ENCODE measurements around the gene ASPM. TPM values are rescaled to one million over a fixed set of nuclear protein-coding genes. Genes with fewer than 3 reads are reported as not detected.

Gene ASPM
- total RNA-seq, 1 experiment from 2014 or later, result 41.9 TPM

DNA sequence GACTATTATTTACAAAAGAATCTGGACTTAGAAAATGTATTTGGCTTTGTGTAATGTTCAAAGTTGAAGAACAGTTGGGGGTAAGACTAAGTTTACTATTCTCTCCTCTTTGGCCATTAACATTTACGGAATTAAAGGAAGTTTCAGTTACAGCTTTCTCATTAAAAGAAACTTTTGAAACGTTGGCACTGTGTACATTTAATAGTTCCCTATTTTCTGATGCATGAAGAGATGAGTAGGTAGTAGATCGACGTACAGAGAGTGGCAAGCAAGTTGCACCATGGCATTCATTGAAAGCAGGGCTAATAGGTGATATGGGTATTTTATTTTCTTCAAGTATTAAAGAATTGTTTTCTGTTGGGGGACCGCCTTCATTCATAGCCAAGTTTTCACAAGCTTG, 3.2 kb downstream of the ASPM start:
- intact Hi-C loops (cut with micrococcal nuclease; ENCODE audit: unreplicated experiment), result no loop called here
- Mint-ChIP-seq H3K9me3 (ENCODE audit: unreplicated experiment) (no peaks in the 10 kb centered on the region), H3K27ac (ENCODE audit: unreplicated experiment) (no peak overlapping the region), H3K36me3 (ENCODE audit: insufficient read depth, unreplicated experiment) (peaks cover 32% of the 10 kb centered on the region), H3K4me1 (ENCODE audit: low read depth, unreplicated experiment) (peaks cover 8% of the 10 kb centered on the region), H3K27me3 (ENCODE audit: insufficient read depth, unreplicated experiment) (no peaks in the 10 kb centered on the region), H3K4me3 (ENCODE audit: unreplicated experiment) (no peak overlapping the region)
- H3K4me3 ChIP-seq (ENCODE audit: low read depth, low read length), result no peak overlapping the region
- DNase-seq, result no peak
- H3K4me1 ChIP-seq, result no peaks in the 10 kb centered on the region
- H3K9me3 ChIP-seq, result no peaks in the 10 kb centered on the region
- BruUV-seq (replicated peaks), result no TSS peak
- no peaks in the 10 kb centered on the region for H3K27me3 ChIP-seq (replicated peaks; ENCODE audit: control insufficient read depth, insufficient read depth, low read length)
- ChIA-PET CTCF (no interaction called here), POLR2A (no interaction called here)
- TF ChIP-seq, protein P1, sequence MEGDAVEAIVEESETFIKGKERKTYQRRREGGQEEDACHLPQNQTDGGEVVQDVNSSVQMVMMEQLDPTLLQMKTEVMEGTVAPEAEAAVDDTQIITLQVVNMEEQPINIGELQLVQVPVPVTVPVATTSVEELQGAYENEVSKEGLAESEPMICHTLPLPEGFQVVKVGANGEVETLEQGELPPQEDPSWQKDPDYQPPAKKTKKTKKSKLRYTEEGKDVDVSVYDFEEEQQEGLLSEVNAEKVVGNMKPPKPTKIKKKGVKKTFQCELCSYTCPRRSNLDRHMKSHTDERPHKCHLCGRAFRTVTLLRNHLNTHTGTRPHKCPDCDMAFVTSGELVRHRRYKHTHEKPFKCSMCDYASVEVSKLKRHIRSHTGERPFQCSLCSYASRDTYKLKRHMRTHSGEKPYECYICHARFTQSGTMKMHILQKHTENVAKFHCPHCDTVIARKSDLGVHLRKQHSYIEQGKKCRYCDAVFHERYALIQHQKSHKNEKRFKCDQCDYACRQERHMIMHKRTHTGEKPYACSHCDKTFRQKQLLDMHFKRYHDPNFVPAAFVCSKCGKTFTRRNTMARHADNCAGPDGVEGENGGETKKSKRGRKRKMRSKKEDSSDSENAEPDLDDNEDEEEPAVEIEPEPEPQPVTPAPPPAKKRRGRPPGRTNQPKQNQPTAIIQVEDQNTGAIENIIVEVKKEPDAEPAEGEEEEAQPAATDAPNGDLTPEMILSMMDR (IDR thresholded peaks at IDR 0.05; ENCODE audit: insufficient read depth in 1 of 2, low read depth in 1 of 2, low read length in 1 of 2, severe bottlenecking in 1 of 2, unreplicated experiment in 1 of 2), result no peak
- H3K36me3 ChIP-seq (ENCODE audit: control insufficient read depth, insufficient read depth, low read length), result no peaks in the 10 kb centered on the region

DNA sequence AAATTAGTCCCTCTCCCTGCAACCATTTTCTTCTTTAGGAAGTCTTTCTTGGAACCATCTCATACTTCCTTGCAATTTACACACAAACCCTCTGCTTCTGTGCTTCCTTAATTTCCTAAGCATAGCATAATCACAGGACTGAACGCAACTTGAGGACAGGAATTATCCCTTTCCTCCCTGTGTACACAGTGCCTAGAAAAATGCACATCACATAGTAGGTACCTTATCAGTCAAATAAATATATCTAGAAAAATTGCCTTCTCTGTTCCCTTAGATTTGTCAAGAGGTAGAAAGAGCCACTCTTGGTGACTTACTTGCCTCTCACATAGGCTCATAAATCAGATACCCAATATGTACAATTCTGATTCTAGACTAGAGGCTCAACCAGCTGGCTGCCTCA, 4.9 kb downstream of the ASPM start:
- no peaks in the 10 kb centered on the region for H3K9me3 Mint-ChIP-seq (ENCODE audit: unreplicated experiment)
- H3K27ac Mint-ChIP-seq (ENCODE audit: unreplicated experiment), result no peak overlapping the region
- Histone ChIP-seq H3K4me3 (ENCODE audit: low read depth, low read length) (no peak overlapping the region), H3K4me1 (no peaks in the 10 kb centered on the region), H3K9me3 (no peaks in the 10 kb centered on the region), H3K36me3 (ENCODE audit: control insufficient read depth, insufficient read depth, low read length) (no peaks in the 10 kb centered on the region), H3K27me3 (replicated peaks; ENCODE audit: control insufficient read depth, insufficient read depth, low read length) (no peaks in the 10 kb centered on the region)
- no peak overlapping the region for H3K4me3 Mint-ChIP-seq (ENCODE audit: unreplicated experiment)
- ChIA-PET CTCF (no interaction called here), POLR2A (no interaction called here)
- no peak for DNase-seq
- TF ChIP-seq, protein P1 (IDR thresholded peaks at IDR 0.05; ENCODE audit: insufficient read depth in 1 of 2, low read depth in 1 of 2, low read length in 1 of 2, severe bottlenecking in 1 of 2, unreplicated experiment in 1 of 2), result no peak
- peaks cover 8% of the 10 kb centered on the region for H3K4me1 Mint-ChIP-seq (ENCODE audit: low read depth, unreplicated experiment)
- BruUV-seq (replicated peaks), result no TSS peak
- H3K27me3 Mint-ChIP-seq (ENCODE audit: insufficient read depth, unreplicated experiment), result no peaks in the 10 kb centered on the region
- intact Hi-C loops (cut with micrococcal nuclease; ENCODE audit: unreplicated experiment), result no loop called here
- H3K36me3 Mint-ChIP-seq (ENCODE audit: insufficient read depth, unreplicated experiment), result peaks cover 28% of the 10 kb centered on the region

DNA sequence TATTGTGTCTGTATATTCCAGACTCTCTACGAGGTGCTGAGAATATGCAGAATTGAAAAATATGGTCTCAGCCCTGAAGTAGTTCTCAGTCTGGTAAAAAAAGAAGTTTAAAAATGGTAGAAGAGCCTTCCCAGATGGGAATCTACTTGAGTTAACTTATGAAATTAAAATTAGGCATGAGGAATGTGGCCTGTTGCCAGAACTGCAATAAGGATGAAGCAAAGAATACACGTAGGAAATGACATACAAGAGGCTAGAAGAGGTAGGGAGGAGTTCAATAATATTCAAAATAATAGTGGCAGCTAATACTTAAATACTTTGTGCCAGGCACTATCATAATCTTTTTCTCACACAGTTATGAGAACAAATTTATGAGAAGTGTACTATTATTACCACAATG, 6.3 kb downstream of the ASPM start:
- Histone ChIP-seq H3K27me3 (replicated peaks; ENCODE audit: control insufficient read depth, insufficient read depth, low read length) (no peaks in the 10 kb centered on the region), H3K4me1 (no peaks in the 10 kb centered on the region), H3K36me3 (ENCODE audit: control insufficient read depth, insufficient read depth, low read length) (no peaks in the 10 kb centered on the region), H3K4me3 (ENCODE audit: low read depth, low read length) (no peak overlapping the region), H3K9me3 (no peaks in the 10 kb centered on the region)
- peaks cover 8% of the 10 kb centered on the region for H3K4me1 Mint-ChIP-seq (ENCODE audit: low read depth, unreplicated experiment)
- ChIA-PET POLR2A (no interaction called here), CTCF (no interaction called here)
- H3K9me3 Mint-ChIP-seq (ENCODE audit: unreplicated experiment), result no peaks in the 10 kb centered on the region
- H3K27ac Mint-ChIP-seq (ENCODE audit: unreplicated experiment), result no peak overlapping the region
- H3K27me3 Mint-ChIP-seq (ENCODE audit: insufficient read depth, unreplicated experiment), result no peaks in the 10 kb centered on the region
- BruUV-seq (replicated peaks), result no TSS peak
- peak overlapping the region; percentile 17 for H3K4me3 Mint-ChIP-seq (ENCODE audit: unreplicated experiment)
- intact Hi-C loops (cut with micrococcal nuclease; ENCODE audit: unreplicated experiment), result no loop called here
- peaks cover 24% of the 10 kb centered on the region for H3K36me3 Mint-ChIP-seq (ENCODE audit: insufficient read depth, unreplicated experiment)
- DNase-seq, result no peak
- TF ChIP-seq, protein P1 (IDR thresholded peaks at IDR 0.05; ENCODE audit: insufficient read depth in 1 of 2, low read depth in 1 of 2, low read length in 1 of 2, severe bottlenecking in 1 of 2, unreplicated experiment in 1 of 2), result no peak

Data from Caco-2 (cell line).